K562 (cell line): ENCODE data around the gene CERS1. TPM values are rescaled to one million over a fixed set of nuclear protein-coding genes. Genes with fewer than 3 reads are reported as not detected.

Source experiments
- ATAC-seq: fragments of 200-7000 bp; cut with Tn5 transposase; 3 replicates; pipeline ENCODE4 v1.9.1; 2020; ENCODE audit warnings: moderate library complexity
- BruUV-seq: library from RNA; stranded (reverse); fragments of 400-500 nt; replicated peaks from 2 replicates; lab custom pipeline; 2021; lab: Mats Ljungman, UMichigan
- CTCF ChIA-PET: fragments of 300-600 bp; formaldehyde crosslinking; extraction: SDS; loops from one replicate; lab custom pipeline; 2021; ENCODE audit warnings: low intra/inter-chr PET ratio; lab: Yijun Ruan, JAX
- POLR2A ChIA-PET: fragments of 300-600, 350-650 bp; sonication (Branson Sonifier 250); formaldehyde crosslinking; extraction: SDS; loops from one replicate; lab custom pipeline; 2021; ENCODE audit warnings: antibody characterized with exemption, inconsistent platforms; lab: Yijun Ruan, JAX
- DNase-seq, 4 experiments: peaks; one replicate each; pipeline versions ENCODE4 v3.0.0 to v3.0.0-alpha.2; 2011 to 2018; ENCODE audit warnings: low spot score in 3 of 4, mixed read lengths in 3 of 4; ENCODE audit errors: extremely low read depth in 1 of 4
- FAIRE-seq: peaks from 2 replicates; lab custom pipeline; 2011; peaks lifted over from hg19 to GRCh38; lab: Jason Lieb, UNC
- H2AFZ ChIP-seq: 2 replicates; pipeline ENCODE4 v1.6.0; 2011; ENCODE audit warnings: low read depth, low read length, control low read depth, inconsistent platforms
- H3K27ac ChIP-seq: fragments of 200-600 bp; 3 replicates; pipeline ENCODE4 v1.8.0; 2011; ENCODE audit warnings: low read depth, mild to moderate bottlenecking, control low read depth, inconsistent platforms, low read length, moderate library complexity, mixed read lengths; ENCODE audit errors: extremely low read depth
- H3K27me3 ChIP-seq, 2 experiments: fragments of 300-600 bp in 1 of 2; 2 replicates in 1 of 2; 3 replicates in 1 of 2; pipeline versions ENCODE4 v1.6.0 to v1.8.0; 2011; ENCODE audit warnings: inconsistent platforms in 2 of 2, low read length in 2 of 2, mild to moderate bottlenecking in 1 of 2, mixed read lengths in 1 of 2, moderate library complexity in 1 of 2; ENCODE audit not compliant: control insufficient read depth in 2 of 2, insufficient read depth in 2 of 2
- H3K36me3 ChIP-seq: fragments of 300-600 bp; 3 replicates; pipeline ENCODE4 v1.8.0; 2011; ENCODE audit warnings: mild to moderate bottlenecking, low read length, inconsistent platforms; ENCODE audit not compliant: control insufficient read depth, insufficient read depth
- H3K4me1 ChIP-seq, 2 experiments: fragments of 200-600 bp in 1 of 2; replicated peaks in 1 of 2; 2 replicates in 1 of 2; 3 replicates in 1 of 2; pipeline versions ENCODE4 v1.5.1 to v1.8.0; 2011; ENCODE audit warnings: inconsistent platforms in 2 of 2, low read length in 2 of 2, mild to moderate bottlenecking in 1 of 2, mixed read lengths in 1 of 2, moderate library complexity in 1 of 2; ENCODE audit not compliant: control insufficient read depth in 2 of 2, insufficient read depth in 2 of 2
- H3K4me2 ChIP-seq: 2 replicates; pipeline ENCODE4 v1.6.1; 2011; ENCODE audit warnings: low read length, control low read depth, inconsistent platforms, mixed read lengths; ENCODE audit not compliant: insufficient read depth
- H3K4me3 ChIP-seq: fragments of 200-600 bp; sonication (generic), shearing (Covaris generic); 2 replicates; pipeline ENCODE4 v1.5.1; 2016; ENCODE audit warnings: control low read depth, inconsistent platforms
- H3K79me2 ChIP-seq: fragments of 200-600 bp; 3 replicates; pipeline ENCODE4 v1.8.0; 2011; ENCODE audit warnings: low read length, inconsistent platforms; ENCODE audit not compliant: control insufficient read depth, insufficient read depth
- H3K9ac ChIP-seq, 2 experiments: 2 replicates each; pipeline versions ENCODE4 v1.6.0 to v1.6.1; 2011; ENCODE audit warnings: low read depth in 2 of 2, low read length in 2 of 2, control low read depth in 1 of 2, inconsistent platforms in 1 of 2, mild to moderate bottlenecking in 1 of 2, mixed read lengths in 1 of 2; ENCODE audit not compliant: insufficient read depth in 1 of 2
- H3K9me1 ChIP-seq: one replicate; pipeline ENCODE4 v1.6.0; 2011; ENCODE audit warnings: inconsistent platforms, mild to moderate bottlenecking, low read length, moderate library complexity; ENCODE audit not compliant: control insufficient read depth, insufficient read depth
- H3K9me3 ChIP-seq: replicated peaks from 2 replicates; pipeline ENCODE4 v1.5.1; 2011; ENCODE audit warnings: low read depth, low read length, inconsistent platforms; ENCODE audit not compliant: control insufficient read depth, insufficient read depth
- H4K20me1 ChIP-seq: replicated peaks from 2 replicates; pipeline ENCODE4 v1.6.1; 2011; ENCODE audit warnings: low read length, inconsistent platforms, mixed read lengths; ENCODE audit not compliant: control insufficient read depth, insufficient read depth
- POLR2G ChIP-seq: fragments of 200-400 bp; formaldehyde crosslinking; IDR thresholded peaks from 2 replicates; pipeline ENCODE4 v1.6.1; 2017; ENCODE audit warnings: low read depth, mild to moderate bottlenecking, antibody characterized with exemption, low read length, moderate library complexity
- RBM14 ChIP-seq: fragments of 200-400 bp; formaldehyde crosslinking; IDR thresholded peaks from 2 replicates; pipeline ENCODE4 v1.6.1; 2018; ENCODE audit warnings: low read depth, mild to moderate bottlenecking, low read length, moderate library complexity, borderline replicate concordance; ENCODE audit not compliant: insufficient read depth
- ZNF140 ChIP-seq: fragments of 250-450 bp; sonication (Bioruptor Pico); IDR thresholded peaks from 2 replicates; pipeline ENCODE4 v1.8.0; 2021; ENCODE audit warnings: moderate library complexity, mild to moderate bottlenecking, inconsistent platforms
- ZNF197 ChIP-seq: fragments of 200-800 bp; sonication (Bioruptor generic); IDR thresholded peaks from 2 replicates; pipeline ENCODE4 v1.6.1; 2016; ENCODE audit warnings: low read depth, missing genetic modification characterization, missing compliant biosample characterization
- WGBS: fragments of 100-300 bp; shearing (Covaris generic); methylation state at CpG from one replicate; pipeline ENCODE4 v1.1.6; 2016; ENCODE audit warnings: low coverage, mixed read lengths; ENCODE audit not compliant: insufficient coverage; ENCODE audit errors: missing lambda C conversion rate; 5-methylcytosine and 5-hydroxymethylcytosine counted together
- in situ Hi-C: fragments of 300-500 bp; cut with MboI; formaldehyde crosslinking; loops from 4 replicates; pipeline ENCODE4 v1.15.0; 2018; ENCODE audit warnings: inconsistent platforms, mixed read lengths
- intact Hi-C: fragments of 100-400 bp; cut with micrococcal nuclease; formaldehyde crosslinking; loops from 2 replicates; pipeline ENCODE4 v1.14.2; 2022
- polyA plus RNA-seq, 8 experiments: library from polyadenylated mRNA; depleted of rRNA in 4 of 8; stranded (reverse) in 5 of 8; unstranded in 3 of 8; fragments of >200 nt; fragmentation: Nextera tagmentation in 2 of 8; fragmentation: Illumina TruSeq in 1 of 8; extraction: Ambion mirVana in 2 of 8; extraction: Trizol in 1 of 8; gene quantifications; 2 replicates each; pipeline versions ENCODE4 v1.2.1 to v1.2.3, GENCODE V29; 2011 to 2014; ENCODE audit warnings: inconsistent platforms in 1 of 8, missing spikeins in 1 of 8
- total RNA-seq, 7 experiments: library from RNA; depleted of rRNA in 6 of 7; stranded (reverse); fragments of >200 nt in 6 of 7; fragmentation: Illumina TruSeq in 2 of 7; extraction: Trizol in 2 of 7; gene quantifications; 2 replicates each; pipeline versions ENCODE4 v1.2.1 to v1.2.3, GENCODE V29; 2011 to 2021; ENCODE audit warnings: low replicate concordance in 1 of 7
- TF ChIP-seq, protein P1 (sequence below): fragments of 250-450 bp; sonication (Bioruptor Pico); IDR thresholded peaks from 2 replicates; pipeline ENCODE4 v1.8.0; 2022; ENCODE audit warnings: inconsistent platforms
- TF ChIP-seq, protein P2 (sequence below): fragments of 450-650 bp; formaldehyde crosslinking; IDR thresholded peaks from 2 replicates; pipeline ENCODE4 v1.4.0; 2020; ENCODE audit warnings: mild to moderate bottlenecking, moderate library complexity
- TF ChIP-seq, protein P3 (sequence below): sonication (generic); formaldehyde crosslinking; IDR thresholded peaks from 2 replicates; pipeline ENCODE4 v1.8.1; 2023; ENCODE audit warnings: mild to moderate bottlenecking, missing genetic modification reagents
- TF ChIP-seq, protein P4 (sequence below), 3 experiments: IDR thresholded peaks in 2 of 3; conservative IDR thresholded peaks in 1 of 3; 2 replicates each; pipeline ENCODE4 v1.5.1; 2011 to 2012; ENCODE audit warnings: low read length in 3 of 3, mild to moderate bottlenecking in 3 of 3, control low read depth in 2 of 3, improper control_type of control experiment in 1 of 3, inconsistent platforms in 1 of 3, low read depth in 1 of 3, mixed read lengths in 1 of 3, moderate library complexity in 1 of 3; ENCODE audit not compliant: insufficient read depth in 2 of 3
- TF ChIP-seq, protein P5 (sequence below): sonication (generic); formaldehyde crosslinking; IDR thresholded peaks from 2 replicates; pipeline ENCODE4 v1.8.1; 2022; ENCODE audit warnings: missing genetic modification reagents

Gene CERS1
- total and polyA plus RNA-seq, 9 of the 15 experiments (the other 6 are each of a cell fraction or from before 2014, with no cell fraction given), result 0.33 to 1.5 (median 0.86) TPM; not detected in 2

DNA sequence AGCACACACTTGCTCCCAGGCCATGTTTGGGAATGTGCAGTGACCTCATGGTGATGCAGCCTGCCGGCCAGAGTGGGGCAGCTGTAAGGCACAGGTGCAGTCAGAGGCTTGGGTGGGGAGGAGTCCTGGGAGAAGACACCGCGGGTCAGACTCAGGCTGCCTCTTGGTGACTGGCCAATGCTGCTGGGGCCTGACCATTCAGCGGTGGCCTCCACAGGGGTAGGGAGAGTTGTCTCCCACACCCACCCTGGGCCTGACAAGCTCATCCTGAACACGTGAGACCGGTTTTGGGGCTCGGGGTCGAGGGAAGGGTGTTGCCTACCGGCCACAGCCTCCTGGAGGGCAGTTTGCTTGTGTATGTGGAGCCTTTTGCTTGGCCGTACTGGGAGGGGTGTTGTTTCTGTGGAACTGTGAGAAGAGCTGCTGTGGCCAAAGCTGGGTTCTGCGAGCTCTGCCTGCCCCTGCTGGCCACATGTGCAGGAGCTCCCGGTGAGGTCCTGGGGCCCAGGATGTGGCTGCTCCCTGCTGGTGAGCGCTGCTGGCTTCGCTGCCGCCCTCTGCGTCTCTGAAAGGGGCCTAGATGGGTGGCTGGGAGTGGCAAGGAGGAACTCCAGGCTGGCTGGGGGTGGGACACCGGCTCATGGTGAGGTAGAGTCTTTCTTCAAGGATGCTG lies 42.1 kb downstream of the CERS1 start:
- Histone ChIP-seq H3K4me3 (no peak overlapping the region), H3K36me3 (peaks cover 99% of the 10 kb centered on the region; the same call in 2 of the 3 replicates), H4K20me1 (peaks cover 14% of the 10 kb centered on the region; the same call in 1 of the 2 replicates), H3K27me3 (no peaks in the 10 kb centered on the region), H3K9ac (peak overlapping the region in 1 of 2 experiments; percentile 26; a peak in 1 of 4 replicates), H3K79me2 (peaks cover 10% of the 10 kb centered on the region), H3K9me3 (no peaks in the 10 kb centered on the region), H3K4me2 (no peak overlapping the region), H3K4me1 (peaks cover 1 to 35% of the 10 kb centered on the region in 2 experiments; a peak in 3 of 5 replicates), H2AFZ (no peak overlapping the region), H3K9me1 (peaks cover 3% of the 10 kb centered on the region), H3K27ac (no peak overlapping the region)
- WGBS, result 85% methylated on average over 16 of the region's 17 CpGs
- FAIRE-seq (no peak), ATAC-seq (peak; percentile 46; the same call in 2 of the 3 replicates), DNase-seq (no peak)
- intact Hi-C loops (no loop called here), in situ Hi-C loops (no loop called here)
- TF ChIP-seq, protein P1, sequence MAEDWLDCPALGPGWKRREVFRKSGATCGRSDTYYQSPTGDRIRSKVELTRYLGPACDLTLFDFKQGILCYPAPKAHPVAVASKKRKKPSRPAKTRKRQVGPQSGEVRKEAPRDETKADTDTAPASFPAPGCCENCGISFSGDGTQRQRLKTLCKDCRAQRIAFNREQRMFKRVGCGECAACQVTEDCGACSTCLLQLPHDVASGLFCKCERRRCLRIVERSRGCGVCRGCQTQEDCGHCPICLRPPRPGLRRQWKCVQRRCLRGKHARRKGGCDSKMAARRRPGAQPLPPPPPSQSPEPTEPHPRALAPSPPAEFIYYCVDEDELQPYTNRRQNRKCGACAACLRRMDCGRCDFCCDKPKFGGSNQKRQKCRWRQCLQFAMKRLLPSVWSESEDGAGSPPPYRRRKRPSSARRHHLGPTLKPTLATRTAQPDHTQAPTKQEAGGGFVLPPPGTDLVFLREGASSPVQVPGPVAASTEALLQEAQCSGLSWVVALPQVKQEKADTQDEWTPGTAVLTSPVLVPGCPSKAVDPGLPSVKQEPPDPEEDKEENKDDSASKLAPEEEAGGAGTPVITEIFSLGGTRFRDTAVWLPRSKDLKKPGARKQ (CRISPR knock-in tag), result no peak
- TF ChIP-seq RBM14 (no peak), ZNF140 (no peak), ZNF197 (CRISPR knock-in tag) (no peak), POLR2G (peak; percentile 49)
- TF ChIP-seq, protein P2, sequence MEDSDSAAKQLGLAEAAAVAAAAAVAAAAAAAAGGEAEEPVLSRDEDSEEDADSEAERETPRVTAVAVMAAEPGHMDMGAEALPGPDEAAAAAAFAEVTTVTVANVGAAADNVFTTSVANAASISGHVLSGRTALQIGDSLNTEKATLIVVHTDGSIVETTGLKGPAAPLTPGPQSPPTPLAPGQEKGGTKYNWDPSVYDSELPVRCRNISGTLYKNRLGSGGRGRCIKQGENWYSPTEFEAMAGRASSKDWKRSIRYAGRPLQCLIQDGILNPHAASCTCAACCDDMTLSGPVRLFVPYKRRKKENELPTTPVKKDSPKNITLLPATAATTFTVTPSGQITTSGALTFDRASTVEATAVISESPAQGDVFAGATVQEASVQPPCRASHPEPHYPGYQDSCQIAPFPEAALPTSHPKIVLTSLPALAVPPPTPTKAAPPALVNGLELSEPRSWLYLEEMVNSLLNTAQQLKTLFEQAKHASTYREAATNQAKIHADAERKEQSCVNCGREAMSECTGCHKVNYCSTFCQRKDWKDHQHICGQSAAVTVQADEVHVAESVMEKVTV (CRISPR knock-in tag), result no peak
- TF ChIP-seq, protein P3, sequence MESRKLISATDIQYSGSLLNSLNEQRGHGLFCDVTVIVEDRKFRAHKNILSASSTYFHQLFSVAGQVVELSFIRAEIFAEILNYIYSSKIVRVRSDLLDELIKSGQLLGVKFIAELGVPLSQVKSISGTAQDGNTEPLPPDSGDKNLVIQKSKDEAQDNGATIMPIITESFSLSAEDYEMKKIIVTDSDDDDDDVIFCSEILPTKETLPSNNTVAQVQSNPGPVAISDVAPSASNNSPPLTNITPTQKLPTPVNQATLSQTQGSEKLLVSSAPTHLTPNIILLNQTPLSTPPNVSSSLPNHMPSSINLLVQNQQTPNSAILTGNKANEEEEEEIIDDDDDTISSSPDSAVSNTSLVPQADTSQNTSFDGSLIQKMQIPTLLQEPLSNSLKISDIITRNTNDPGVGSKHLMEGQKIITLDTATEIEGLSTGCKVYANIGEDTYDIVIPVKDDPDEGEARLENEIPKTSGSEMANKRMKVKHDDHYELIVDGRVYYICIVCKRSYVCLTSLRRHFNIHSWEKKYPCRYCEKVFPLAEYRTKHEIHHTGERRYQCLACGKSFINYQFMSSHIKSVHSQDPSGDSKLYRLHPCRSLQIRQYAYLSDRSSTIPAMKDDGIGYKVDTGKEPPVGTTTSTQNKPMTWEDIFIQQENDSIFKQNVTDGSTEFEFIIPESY (CRISPR knock-in tag), result 0 out of 2 replicates have a peak, but pooled peaks have one; percentile 38
- TF ChIP-seq, protein P4, sequence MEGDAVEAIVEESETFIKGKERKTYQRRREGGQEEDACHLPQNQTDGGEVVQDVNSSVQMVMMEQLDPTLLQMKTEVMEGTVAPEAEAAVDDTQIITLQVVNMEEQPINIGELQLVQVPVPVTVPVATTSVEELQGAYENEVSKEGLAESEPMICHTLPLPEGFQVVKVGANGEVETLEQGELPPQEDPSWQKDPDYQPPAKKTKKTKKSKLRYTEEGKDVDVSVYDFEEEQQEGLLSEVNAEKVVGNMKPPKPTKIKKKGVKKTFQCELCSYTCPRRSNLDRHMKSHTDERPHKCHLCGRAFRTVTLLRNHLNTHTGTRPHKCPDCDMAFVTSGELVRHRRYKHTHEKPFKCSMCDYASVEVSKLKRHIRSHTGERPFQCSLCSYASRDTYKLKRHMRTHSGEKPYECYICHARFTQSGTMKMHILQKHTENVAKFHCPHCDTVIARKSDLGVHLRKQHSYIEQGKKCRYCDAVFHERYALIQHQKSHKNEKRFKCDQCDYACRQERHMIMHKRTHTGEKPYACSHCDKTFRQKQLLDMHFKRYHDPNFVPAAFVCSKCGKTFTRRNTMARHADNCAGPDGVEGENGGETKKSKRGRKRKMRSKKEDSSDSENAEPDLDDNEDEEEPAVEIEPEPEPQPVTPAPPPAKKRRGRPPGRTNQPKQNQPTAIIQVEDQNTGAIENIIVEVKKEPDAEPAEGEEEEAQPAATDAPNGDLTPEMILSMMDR (IDR thresholded peaks at IDR 0.05 in 2 of 3, conservative IDR thresholded peaks at IDR 0.05 in 1 of 3; ENCODE audit: insufficient read depth in 2 of 3, low read depth in 1 of 3, low read length in 3 of 3), result peak; percentile 19 to 76 (median 28); a peak in 4 of 6 replicates
- TF ChIP-seq, protein P5, sequence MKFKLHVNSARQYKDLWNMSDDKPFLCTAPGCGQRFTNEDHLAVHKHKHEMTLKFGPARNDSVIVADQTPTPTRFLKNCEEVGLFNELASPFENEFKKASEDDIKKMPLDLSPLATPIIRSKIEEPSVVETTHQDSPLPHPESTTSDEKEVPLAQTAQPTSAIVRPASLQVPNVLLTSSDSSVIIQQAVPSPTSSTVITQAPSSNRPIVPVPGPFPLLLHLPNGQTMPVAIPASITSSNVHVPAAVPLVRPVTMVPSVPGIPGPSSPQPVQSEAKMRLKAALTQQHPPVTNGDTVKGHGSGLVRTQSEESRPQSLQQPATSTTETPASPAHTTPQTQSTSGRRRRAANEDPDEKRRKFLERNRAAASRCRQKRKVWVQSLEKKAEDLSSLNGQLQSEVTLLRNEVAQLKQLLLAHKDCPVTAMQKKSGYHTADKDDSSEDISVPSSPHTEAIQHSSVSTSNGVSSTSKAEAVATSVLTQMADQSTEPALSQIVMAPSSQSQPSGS, result no peak
- BruUV-seq, result no TSS peak
- ChIA-PET CTCF (interaction anchor here (0.6 kb wide), 1 partner anchor 106 kb away, joined by 4 read pairs; no protein-coding TSS in a partner anchor), POLR2A (interaction anchor here (0.5 to 1.6 kb wide), 6 partner anchors 10 to 341 kb away, joined by 3 to 5 read pairs (median 3); no protein-coding TSS in a partner anchor)
